ENCODE results near the gene XYLT1. TPM values are rescaled to one million over a fixed set of nuclear protein-coding genes. Genes with fewer than 3 reads are reported as not detected.

The XYLT1 gene
- total and polyA plus RNA-seq, 2 of the 4 experiments (the other 2 are of a cell fraction): 9.0 to 12.7 TPM

DNA sequence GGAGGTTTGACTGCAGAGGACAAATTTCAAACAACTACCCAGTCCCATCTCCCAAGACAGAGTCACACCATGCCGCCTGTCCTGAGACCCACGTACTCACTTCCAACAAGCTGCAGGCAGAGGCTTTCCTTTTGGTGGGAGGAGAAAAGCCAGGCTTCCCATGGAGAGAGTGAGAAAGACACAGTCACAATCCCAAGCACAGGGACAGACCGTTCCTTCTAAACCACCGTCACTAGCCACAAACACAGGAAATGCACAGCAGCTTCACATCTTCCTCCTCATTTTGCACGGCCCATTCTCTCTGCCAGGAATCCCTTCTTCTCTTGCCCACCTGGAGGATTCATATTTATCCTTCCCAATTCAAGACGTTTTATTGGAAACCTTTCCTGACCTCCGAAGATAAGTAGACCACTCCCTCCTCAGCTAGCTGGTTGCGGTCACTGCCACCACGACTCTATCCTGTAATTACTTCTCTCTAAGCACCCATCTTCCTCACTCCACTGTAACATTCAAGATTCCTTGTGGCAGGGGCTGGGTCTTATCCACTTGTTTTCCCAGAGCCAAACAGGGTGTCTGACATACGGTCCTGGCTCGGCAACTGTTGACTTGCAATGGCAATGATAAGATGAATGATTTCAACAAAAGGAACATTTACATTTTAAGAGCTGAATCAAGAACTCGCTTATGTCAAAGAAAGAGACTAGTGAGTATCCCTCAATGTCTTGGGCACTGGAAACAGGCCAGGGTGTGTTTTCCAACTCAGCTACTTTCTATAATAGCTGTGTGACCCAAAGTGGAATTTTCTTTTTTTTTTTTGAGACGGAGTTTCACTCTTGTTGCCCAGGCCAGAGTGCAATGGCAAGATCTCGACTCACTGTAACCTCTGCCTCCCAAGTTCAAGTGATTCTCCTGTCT is 87.6 kb downstream of the XYLT1 start:
- peaks cover 35% of the 10 kb centered on the region for H4K20me1 ChIP-seq (ENCODE audit: insufficient read depth, low read length)
- WGBS, 2 experiments (ENCODE audit: extremely low coverage in 2 of 2, insufficient read length in 1 of 2): 83% methylated on average over 2 of the region's 14 CpGs; no CpG with 5 or more reads in 1 of the 2 experiments

More for the DNA sequence above, 87.6 kb downstream of the XYLT1 start:
- H3K4me1 ChIP-seq (ENCODE audit: control insufficient read depth, insufficient read depth, low read length): peaks cover 8% of the 10 kb centered on the region
- intact Hi-C loops (cut with micrococcal nuclease) (no loop called here), dilution Hi-C loops (cut with HindIII; ENCODE audit: low sequenced_read_pairs, unreplicated experiment) (no loop called here), in situ Hi-C loops (cut with MboI; ENCODE audit: low sequenced_read_pairs) (no loop called here)
- H2BK120ac ChIP-seq (ENCODE audit: low read depth, low read length): no peak overlapping the region
- no peak overlapping the region for H3K4me3 ChIP-seq (ENCODE audit: insufficient read depth, low read depth, low read length)
- H3K18ac ChIP-seq (ENCODE audit: low read depth, low read length): no peak overlapping the region
- H4K91ac ChIP-seq (ENCODE audit: insufficient read depth, low read depth, low read length): no peak overlapping the region
- TF ChIP-seq RCOR1 (IDR thresholded peaks at IDR 0.05; ENCODE audit: insufficient replicate concordance, low read length) (no peak), POLR2A (IDR thresholded peaks at IDR 0.05; ENCODE audit: low read depth, low read length) (no peak), RFX5 (IDR thresholded peaks at IDR 0.05; ENCODE audit: low read depth, low read length) (no peak), FOS (IDR thresholded peaks at IDR 0.05; ENCODE audit: low read depth, low read length) (no peak)
- no peak overlapping the region for H4K5ac ChIP-seq (ENCODE audit: low read depth, low read length)
- H3K4me2 ChIP-seq (ENCODE audit: low read depth, low read length): no peak overlapping the region
- DNase-seq: no peak
- H2AFZ ChIP-seq (replicated peaks; ENCODE audit: low read length, poor library complexity): no peak overlapping the region
- H3K9me1 ChIP-seq (ENCODE audit: insufficient read depth, low read length): peaks cover 4% of the 10 kb centered on the region; the same call in 1 of the 2 replicates
- H3K9me3 ChIP-seq (ENCODE audit: control insufficient read depth, insufficient read depth, low read length): no peaks in the 10 kb centered on the region
- H2AK5ac ChIP-seq (ENCODE audit: low read depth, low read length): no peak overlapping the region
- H3K56ac ChIP-seq (ENCODE audit: extremely low read depth, insufficient read depth, low read length): no peak overlapping the region
- CTCF ChIA-PET: no interaction called here
- no peak overlapping the region for H2BK15ac ChIP-seq (ENCODE audit: low read depth, low read length)
- ATAC-seq (ENCODE audit: low read depth): no peak
- no TSS peak for BruUV-seq (replicated peaks)
- no peak overlapping the region for H4K8ac ChIP-seq (ENCODE audit: low read depth in 2 of 2, low read length in 2 of 2)
- H3K23ac ChIP-seq (ENCODE audit: low read depth, low read length): peak overlapping the region; percentile 7; the same call in 1 of the 2 replicates
- no peak overlapping the region for H3K14ac ChIP-seq (replicated peaks; ENCODE audit: low read depth, low read length)
- H3K27ac ChIP-seq (ENCODE audit: insufficient read depth, low read length): no peak overlapping the region
- POLR2A ChIA-PET (ENCODE audit: unreplicated experiment): no interaction called here
- H3K4ac ChIP-seq (ENCODE audit: low read depth, low read length): no peak overlapping the region
- no peaks in the 10 kb centered on the region for H3K27me3 ChIP-seq (ENCODE audit: control insufficient read depth, insufficient read depth, low read length)
- H2BK5ac ChIP-seq (ENCODE audit: low read depth, low read length, poor library complexity, severe bottlenecking): no peak overlapping the region
- H3K79me1 ChIP-seq (ENCODE audit: low read depth in 1 of 2, low read length in 2 of 2): peaks cover 10 to 45% of the 10 kb centered on the region in 2 experiments; a peak in 3 of 4 replicates
- H2BK20ac ChIP-seq (ENCODE audit: low read depth, low read length): no peak overlapping the region
- no peak overlapping the region for H2AK9ac ChIP-seq (replicated peaks; ENCODE audit: low read depth, low read length, poor library complexity)
- no peaks in the 10 kb centered on the region for H3K36me3 ChIP-seq (ENCODE audit: control insufficient read depth, insufficient read depth, low read length)
- no peak overlapping the region for H3K9ac ChIP-seq (ENCODE audit: low read depth, low read length)
